Neuron (in vitro differentiated cells): Measurements from ENCODE around the gene CA5A.

ENCODE experiments used
- H2AFZ ChIP-seq: one replicate; pipeline ENCODE4 v1.6.1; 2013; ENCODE audit warnings: low read depth, mild to moderate bottlenecking, inconsistent platforms, low read length, moderate library complexity
- H3K27me3 ChIP-seq: one replicate; pipeline ENCODE4 v1.6.1; 2013; ENCODE audit warnings: low read length; ENCODE audit not compliant: insufficient read depth
- H3K36me3 ChIP-seq: one replicate; pipeline ENCODE4 v1.6.1; 2013; ENCODE audit warnings: low read length; ENCODE audit not compliant: insufficient read depth
- H3K4me1 ChIP-seq: one replicate; pipeline ENCODE4 v1.6.1; 2013; ENCODE audit warnings: low read length; ENCODE audit not compliant: insufficient read depth
- H3K4me3 ChIP-seq: 2 replicates; pipeline ENCODE4 v1.5.1; 2013; ENCODE audit warnings: mild to moderate bottlenecking, low read length, moderate library complexity
- H3K9me3 ChIP-seq: one replicate; pipeline ENCODE4 v1.6.1; 2013; ENCODE audit warnings: low read length

Gene CA5A

GRCh38 chr16:87851141-87851587 is 85.2 kb downstream of the CA5A start:
- Histone ChIP-seq H3K4me1 (peaks cover 32% of the 10 kb centered on the region), H3K4me3 (no peak overlapping the region), H3K27me3 (no peaks in the 10 kb centered on the region), H3K36me3 (no peaks in the 10 kb centered on the region), H3K9me3 (no peaks in the 10 kb centered on the region), H2AFZ (no peak overlapping the region)

GRCh38 chr16:87850009-87851006 is 86.0 kb downstream of the CA5A start:
- no peak overlapping the region for H2AFZ ChIP-seq
- no peak overlapping the region for H3K4me3 ChIP-seq
- H3K27me3 ChIP-seq, result no peaks in the 10 kb centered on the region
- peaks cover 27% of the 10 kb centered on the region for H3K4me1 ChIP-seq
- no peaks in the 10 kb centered on the region for H3K36me3 ChIP-seq
- H3K9me3 ChIP-seq, result no peaks in the 10 kb centered on the region

- no peaks in the 10 kb centered on the region for H3K36me3 ChIP-seq
Observed at GRCh38 chr16:87849419-87850008, 86.8 kb downstream of the CA5A start.

DNA sequence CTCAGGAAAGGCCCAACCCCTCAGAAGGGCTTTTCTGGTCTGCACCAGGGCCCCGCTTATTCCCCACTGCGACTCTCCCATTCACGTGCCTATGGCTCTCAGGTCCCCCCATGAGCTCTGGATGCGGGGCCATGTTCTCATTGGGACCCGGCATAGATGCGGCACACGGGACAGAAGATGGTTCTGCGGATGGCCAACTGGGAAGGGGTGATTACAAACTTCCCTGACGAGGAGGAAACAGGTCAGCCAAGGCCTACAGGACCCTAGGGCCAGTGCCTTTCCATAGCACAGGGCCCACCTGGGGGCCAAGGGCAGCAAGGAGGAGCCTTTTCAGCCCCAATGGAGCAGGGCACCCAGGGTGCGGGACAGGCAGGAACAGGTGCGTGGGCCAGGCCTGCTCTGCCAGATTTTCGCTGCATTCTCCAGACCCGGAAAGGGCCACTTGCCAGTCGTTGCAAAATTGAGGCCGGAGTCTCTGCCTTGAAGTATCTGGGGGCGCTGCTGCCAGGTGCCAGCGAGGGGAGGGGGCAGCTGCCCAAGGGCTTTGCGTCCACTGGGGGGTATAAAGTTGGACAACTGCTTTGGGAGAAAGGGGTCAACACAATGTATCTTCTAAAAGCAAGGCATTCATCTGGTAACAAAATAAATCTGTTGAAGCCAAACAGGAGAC is 87.5 kb downstream of the CA5A start:
- Histone ChIP-seq H3K4me3 (no peak overlapping the region), H3K36me3 (no peaks in the 10 kb centered on the region), H3K4me1 (peaks cover 26% of the 10 kb centered on the region)

More at GRCh38 chr16:87849419-87850008, 86.8 kb downstream of the CA5A start:
- Histone ChIP-seq H2AFZ (no peak overlapping the region), H3K4me1 (peaks cover 27% of the 10 kb centered on the region), H3K4me3 (no peak overlapping the region), H3K27me3 (no peaks in the 10 kb centered on the region), H3K9me3 (no peaks in the 10 kb centered on the region)

DNA sequence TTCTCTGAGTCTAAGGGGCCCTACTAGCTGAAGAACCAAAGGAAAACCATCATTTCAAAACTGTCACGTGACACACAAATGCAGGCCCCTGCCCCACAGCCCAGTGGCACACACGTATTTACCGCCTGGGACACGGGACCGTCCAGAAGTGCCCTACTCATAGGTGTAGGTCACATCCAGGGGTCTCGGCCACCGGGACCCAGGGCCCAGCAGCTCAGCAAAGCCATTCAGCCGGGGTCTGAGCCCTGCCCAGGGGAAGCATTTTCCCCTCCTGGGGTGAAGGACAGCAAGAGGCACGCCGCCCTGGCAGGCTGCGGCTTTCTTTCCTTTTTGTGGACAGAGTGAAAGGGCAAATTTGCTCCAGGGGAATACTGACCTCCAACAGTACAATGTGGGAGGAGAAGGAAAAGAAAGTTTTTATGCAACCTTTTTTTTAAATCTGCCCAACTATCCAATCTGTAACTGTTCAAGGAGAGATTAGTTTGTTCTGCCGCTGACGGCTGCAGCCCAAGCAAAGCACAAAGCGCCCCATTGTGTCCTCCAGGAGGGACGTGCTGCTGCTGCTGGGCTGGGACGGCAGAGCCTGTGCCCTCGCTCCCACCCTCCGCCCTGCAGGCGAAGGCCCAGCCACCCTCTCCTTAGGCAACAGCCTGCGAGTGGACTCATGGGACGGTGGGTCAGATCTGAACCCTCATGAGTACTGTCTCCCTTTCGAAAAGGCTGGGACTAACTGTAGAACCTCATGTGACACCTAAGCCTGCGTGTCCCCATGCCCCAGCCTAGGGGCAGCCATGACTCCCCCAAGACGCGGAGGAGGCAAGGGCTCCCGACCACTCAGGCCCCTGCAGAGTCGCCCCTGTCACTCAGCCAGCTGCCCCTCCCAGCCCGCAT is 88.3 kb downstream of the CA5A start:
- peaks cover 19% of the 10 kb centered on the region for H3K4me1 ChIP-seq
- no peaks in the 10 kb centered on the region for H3K36me3 ChIP-seq
- H2AFZ ChIP-seq, result no peak overlapping the region
- H3K9me3 ChIP-seq, result no peaks in the 10 kb centered on the region
- H3K4me3 ChIP-seq, result no peak overlapping the region
- no peaks in the 10 kb centered on the region for H3K27me3 ChIP-seq

More for the DNA sequence above, 87.5 kb downstream of the CA5A start:
- Histone ChIP-seq H2AFZ (no peak overlapping the region), H3K27me3 (no peaks in the 10 kb centered on the region), H3K9me3 (no peaks in the 10 kb centered on the region)

- Histone ChIP-seq H2AFZ (no peak overlapping the region), H3K36me3 (no peaks in the 10 kb centered on the region), H3K27me3 (no peaks in the 10 kb centered on the region), H3K4me3 (no peak overlapping the region), H3K9me3 (no peaks in the 10 kb centered on the region), H3K4me1 (peaks cover 15% of the 10 kb centered on the region)
Observed at GRCh38 chr16:87847467-87847784, 88.9 kb downstream of the CA5A start.

DNA sequence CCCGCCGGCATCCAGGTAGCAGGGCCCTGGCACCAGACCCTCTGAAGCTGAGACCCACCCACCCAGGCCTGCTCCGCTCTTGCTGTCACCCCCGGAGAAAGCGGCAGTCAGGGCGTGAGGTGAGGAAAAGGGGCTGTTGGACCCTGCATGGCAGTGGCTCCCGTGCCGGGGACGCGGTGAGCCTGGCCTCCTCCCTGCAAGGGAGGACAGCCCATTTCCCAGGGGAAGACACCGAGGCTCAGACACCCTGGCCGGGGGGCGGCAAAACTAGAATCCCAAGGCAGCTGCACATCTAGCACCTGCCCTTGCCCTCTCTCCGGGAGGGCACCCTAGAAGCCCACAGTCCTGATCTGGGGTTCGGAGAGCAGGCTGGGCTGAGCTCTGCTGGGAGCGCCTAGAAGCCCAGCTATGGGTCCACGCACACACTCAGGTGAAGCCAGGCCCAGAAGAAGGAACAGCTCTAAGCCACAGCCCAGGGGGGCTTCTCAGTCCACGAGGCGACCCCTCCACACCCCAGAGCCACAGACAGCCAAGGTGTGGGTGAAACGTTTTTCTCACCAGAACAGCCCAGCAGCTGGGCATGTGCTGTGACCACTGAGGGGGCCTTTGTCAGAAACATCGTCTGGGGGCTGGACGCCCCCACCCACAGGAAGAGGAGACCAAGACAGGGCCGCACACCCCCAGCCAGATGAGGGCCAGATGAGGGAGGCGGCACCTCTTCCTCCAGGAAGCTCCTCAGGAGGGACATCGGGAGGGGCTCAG is 89.4 kb downstream of the CA5A start:
- no peak overlapping the region for H3K4me3 ChIP-seq
- H3K27me3 ChIP-seq, result no peaks in the 10 kb centered on the region
- no peak overlapping the region for H2AFZ ChIP-seq
- H3K4me1 ChIP-seq, result peaks cover 15% of the 10 kb centered on the region
- H3K9me3 ChIP-seq, result no peaks in the 10 kb centered on the region
- H3K36me3 ChIP-seq, result no peaks in the 10 kb centered on the region

DNA sequence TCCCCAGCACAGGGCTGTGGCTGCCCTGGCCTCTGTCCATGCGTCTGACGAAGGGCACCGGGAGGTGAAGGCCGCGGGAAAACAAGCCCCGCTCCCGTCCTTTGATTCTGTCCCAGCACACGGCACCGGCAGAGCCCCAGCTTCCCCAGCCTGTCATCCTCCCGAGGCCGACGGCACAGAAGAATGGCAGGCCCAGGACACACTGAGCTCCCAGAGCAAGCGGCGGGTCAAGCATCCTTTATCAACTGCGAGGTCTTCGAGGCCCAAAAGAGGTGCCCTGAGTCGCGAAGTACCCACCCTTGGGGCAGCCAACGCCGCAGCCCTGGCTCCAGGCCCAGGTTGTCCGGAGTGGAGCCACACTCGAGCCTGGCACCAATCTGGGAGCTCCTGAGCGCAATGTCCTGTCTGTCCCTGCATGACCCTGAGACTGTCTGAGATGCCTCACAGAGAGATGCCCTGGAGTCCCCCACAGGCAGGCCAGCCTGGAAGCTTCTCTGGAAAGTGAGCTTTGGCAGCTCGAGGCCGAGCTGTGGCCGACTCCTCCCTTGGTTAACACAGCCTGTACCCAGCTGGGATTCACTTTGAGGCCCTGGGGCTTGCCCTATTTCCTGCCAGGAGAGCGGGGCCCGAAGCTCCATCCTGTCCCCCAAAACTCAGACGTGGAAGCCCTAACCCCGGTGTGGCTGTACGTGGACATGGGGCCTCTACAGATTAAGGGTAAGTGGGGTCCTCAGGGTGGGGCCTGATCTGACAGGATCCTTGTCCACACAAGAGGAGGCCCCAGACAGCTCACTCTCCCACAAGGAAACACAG is 90.3 kb downstream of the CA5A start:
- H3K36me3 ChIP-seq, result no peaks in the 10 kb centered on the region
- peaks cover 15% of the 10 kb centered on the region for H3K4me1 ChIP-seq
- no peak overlapping the region for H3K4me3 ChIP-seq
- no peaks in the 10 kb centered on the region for H3K9me3 ChIP-seq
- no peaks in the 10 kb centered on the region for H3K27me3 ChIP-seq
- H2AFZ ChIP-seq, result no peak overlapping the region

- Histone ChIP-seq H3K9me3 (no peaks in the 10 kb centered on the region), H3K27me3 (no peaks in the 10 kb centered on the region), H3K36me3 (no peaks in the 10 kb centered on the region)
Observed at GRCh38 chr16:87845213-87845612, 91.1 kb downstream of the CA5A start.

GRCh38 chr16:87844809-87845208 is 91.5 kb downstream of the CA5A start:
- Histone ChIP-seq H3K4me1 (peaks cover 15% of the 10 kb centered on the region), H3K27me3 (no peaks in the 10 kb centered on the region), H3K4me3 (no peak overlapping the region), H3K36me3 (no peaks in the 10 kb centered on the region), H3K9me3 (no peaks in the 10 kb centered on the region), H2AFZ (no peak overlapping the region)

More at GRCh38 chr16:87845213-87845612, 91.1 kb downstream of the CA5A start:
- Histone ChIP-seq H2AFZ (no peak overlapping the region), H3K4me3 (no peak overlapping the region), H3K4me1 (peaks cover 15% of the 10 kb centered on the region)

DNA sequence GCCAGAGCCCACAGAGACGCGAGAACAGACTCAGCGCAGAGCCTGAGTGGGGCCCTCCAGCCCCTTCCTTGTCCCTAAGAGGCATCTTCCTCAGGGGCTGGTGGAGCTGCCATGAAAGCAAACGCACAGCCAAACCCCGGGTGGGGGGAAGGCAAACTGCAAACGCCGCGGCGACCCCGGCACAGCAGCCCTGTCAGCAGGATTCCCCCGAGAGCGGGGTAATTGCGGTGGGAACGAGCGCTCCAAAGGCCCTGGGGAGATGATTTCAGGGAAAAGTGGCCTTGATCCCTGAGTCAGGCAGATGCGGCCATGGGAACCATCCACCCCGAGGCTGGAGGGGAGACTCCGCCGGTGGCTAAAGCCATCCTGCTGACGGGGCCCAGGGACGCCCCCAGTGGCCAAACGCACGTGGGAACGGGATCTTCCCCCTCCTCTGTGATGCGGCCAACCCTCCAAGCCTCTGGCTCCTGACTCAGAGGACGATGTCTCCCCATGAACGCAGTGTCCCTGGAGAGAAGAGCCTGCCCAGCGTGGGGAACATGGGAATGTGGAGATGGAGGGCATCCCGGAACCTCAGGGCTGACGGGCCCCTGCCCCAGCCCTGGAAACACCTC is 92.1 kb downstream of the CA5A start:
- Histone ChIP-seq H3K27me3 (no peaks in the 10 kb centered on the region), H3K4me3 (no peak overlapping the region), H3K4me1 (peaks cover 15% of the 10 kb centered on the region), H3K9me3 (no peaks in the 10 kb centered on the region), H2AFZ (no peak overlapping the region), H3K36me3 (no peaks in the 10 kb centered on the region)
